ENCODE data around the gene ZNF202. TPM values are rescaled to one million over a fixed set of nuclear protein-coding genes. Genes with fewer than 3 reads are reported as not detected.

ZNF202 gene
- total and polyA plus RNA-seq, 7 donors, result 5.5 to 13.8 (median 8.0) TPM

DNA sequence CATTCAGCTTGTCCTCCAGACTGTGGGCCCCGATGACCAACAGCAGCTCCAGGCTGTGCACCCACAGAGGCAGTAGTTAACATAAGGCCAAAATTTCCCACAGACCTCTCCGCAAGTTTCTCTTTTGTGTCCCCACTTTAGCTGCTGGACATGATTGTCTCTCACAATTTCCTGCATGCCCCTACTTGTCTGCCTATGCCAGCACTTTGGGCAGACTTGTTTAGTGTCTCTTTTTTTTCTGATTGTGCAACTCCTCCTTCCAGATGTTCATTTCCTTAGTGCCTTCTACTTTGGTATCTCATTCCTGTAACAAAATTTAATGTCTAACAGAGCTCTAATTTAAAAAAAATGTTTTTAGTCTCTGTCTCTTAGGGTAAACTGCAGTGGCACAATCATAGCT, 63.2 kb downstream of the ZNF202 start:
- Histone ChIP-seq H3K27ac (no peak overlapping the region), H3K9me3 (no peaks in the 10 kb centered on the region), H3K4me1 (no peaks in the 10 kb centered on the region), H3K27me3 (ENCODE audit: insufficient read depth in 3 of 3, low read length in 2 of 3) (no peaks in the 10 kb centered on the region), H3K36me3 (ENCODE audit: insufficient read depth in 1 of 2, low read depth in 1 of 2) (no peaks in the 10 kb centered on the region), H3K4me3 (no peak overlapping the region)
- ATAC-seq (no peak), DNase-seq (no peak)
- WGBS, 3 donors, result 92 to 98% (median 92%) methylated on average over 2 of the region's 2 CpGs
- TF ChIP-seq, protein P1, sequence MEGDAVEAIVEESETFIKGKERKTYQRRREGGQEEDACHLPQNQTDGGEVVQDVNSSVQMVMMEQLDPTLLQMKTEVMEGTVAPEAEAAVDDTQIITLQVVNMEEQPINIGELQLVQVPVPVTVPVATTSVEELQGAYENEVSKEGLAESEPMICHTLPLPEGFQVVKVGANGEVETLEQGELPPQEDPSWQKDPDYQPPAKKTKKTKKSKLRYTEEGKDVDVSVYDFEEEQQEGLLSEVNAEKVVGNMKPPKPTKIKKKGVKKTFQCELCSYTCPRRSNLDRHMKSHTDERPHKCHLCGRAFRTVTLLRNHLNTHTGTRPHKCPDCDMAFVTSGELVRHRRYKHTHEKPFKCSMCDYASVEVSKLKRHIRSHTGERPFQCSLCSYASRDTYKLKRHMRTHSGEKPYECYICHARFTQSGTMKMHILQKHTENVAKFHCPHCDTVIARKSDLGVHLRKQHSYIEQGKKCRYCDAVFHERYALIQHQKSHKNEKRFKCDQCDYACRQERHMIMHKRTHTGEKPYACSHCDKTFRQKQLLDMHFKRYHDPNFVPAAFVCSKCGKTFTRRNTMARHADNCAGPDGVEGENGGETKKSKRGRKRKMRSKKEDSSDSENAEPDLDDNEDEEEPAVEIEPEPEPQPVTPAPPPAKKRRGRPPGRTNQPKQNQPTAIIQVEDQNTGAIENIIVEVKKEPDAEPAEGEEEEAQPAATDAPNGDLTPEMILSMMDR (IDR thresholded peaks at IDR 0.05), result no peak
- intact Hi-C loops (cut with DNase I), result no loop called here

DNA sequence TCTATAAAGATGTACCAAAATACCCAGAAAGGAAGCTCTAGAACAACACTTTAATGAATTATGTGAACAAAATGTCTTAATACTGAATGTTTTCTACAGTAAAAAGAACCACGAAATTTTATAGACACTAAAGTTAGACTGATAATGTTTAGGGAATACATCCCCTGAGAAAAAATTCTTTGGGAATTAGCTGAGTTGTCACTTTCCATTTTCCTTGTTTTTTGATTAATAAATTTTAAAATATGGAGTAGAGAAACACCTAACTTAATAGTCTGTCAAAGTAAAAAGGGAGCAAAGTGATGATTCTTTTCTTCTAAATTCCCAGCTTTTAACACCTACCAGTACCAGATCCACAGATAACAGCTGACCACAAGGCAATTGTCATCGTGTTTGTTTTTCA, 64.0 kb downstream of the ZNF202 start:
- Histone ChIP-seq H3K27ac (no peak overlapping the region), H3K27me3 (ENCODE audit: insufficient read depth in 3 of 3, low read length in 2 of 3) (no peaks in the 10 kb centered on the region), H3K9me3 (no peaks in the 10 kb centered on the region), H3K4me1 (no peaks in the 10 kb centered on the region), H3K36me3 (ENCODE audit: insufficient read depth in 1 of 2, low read depth in 1 of 2) (no peaks in the 10 kb centered on the region), H3K4me3 (no peak overlapping the region)
- ATAC-seq (no peak), DNase-seq (no peak)
- TF ChIP-seq, protein P1 (IDR thresholded peaks at IDR 0.05), result no peak
- 76 to 81% (median 80%) methylated on average over 2 of the region's 2 CpGs for WGBS, 3 donors
- intact Hi-C loops (cut with DNase I), result no loop called here

- Histone ChIP-seq H3K4me1 (no peaks in the 10 kb centered on the region), H3K9me3 (no peaks in the 10 kb centered on the region), H3K4me3 (no peak overlapping the region), H3K36me3 (ENCODE audit: insufficient read depth in 1 of 2, low read depth in 1 of 2) (no peaks in the 10 kb centered on the region), H3K27me3 (ENCODE audit: insufficient read depth in 3 of 3, low read length in 2 of 3) (no peaks in the 10 kb centered on the region), H3K27ac (no peak overlapping the region)
- DNase-seq, result no peak
- WGBS, 3 donors, result 49 to 80% (median 50%) methylated on average over 2 of the region's 2 CpGs
- intact Hi-C loops (cut with DNase I), result no loop called here
- no peak for ATAC-seq
- TF ChIP-seq, protein P1 (IDR thresholded peaks at IDR 0.05), result no peak
Observed at GRCh38 chr11:123674297-123674696, 67.2 kb downstream of the ZNF202 start.

Other genes with a start within 250 kb of the ZNF202 start
- 10 to 100 TPM; 11.1 to 69.0 (median 26.4) TPM for gene SCN3B, start 87.0 kb downstream of the ZNF202 start, total RNA-seq
- gene SCN3B, start 87.0 kb downstream of the ZNF202 start, polyA plus RNA-seq, result 10 to 100 TPM; 15.6 to 42.1 (median 17.2) TPM
- gene OR6X1, start 12.9 kb upstream of the ZNF202 start, total RNA-seq, result not detected
- gene OR6X1, start 12.9 kb upstream of the ZNF202 start, polyA plus RNA-seq, result not detected
- gene OR6M1, start 64.7 kb upstream of the ZNF202 start, total RNA-seq, result not detected
- gene OR6M1, start 64.7 kb upstream of the ZNF202 start, polyA plus RNA-seq, result not detected
- gene TMEM225, start 144.0 kb upstream of the ZNF202 start, total RNA-seq, result not detected
- gene TMEM225, start 144.0 kb upstream of the ZNF202 start, polyA plus RNA-seq, result not detected
- gene OR8D4, start 160.5 kb upstream of the ZNF202 start, total RNA-seq, result not detected
- gene OR8D4, start 160.5 kb upstream of the ZNF202 start, polyA plus RNA-seq, result not detected
- gene OR4D5, start 198.0 kb upstream of the ZNF202 start, total RNA-seq, result not detected
- gene OR4D5, start 198.0 kb upstream of the ZNF202 start, polyA plus RNA-seq, result not detected
- gene OR6T1, start 202.2 kb upstream of the ZNF202 start, total RNA-seq, result not detected
- gene OR6T1, start 202.2 kb upstream of the ZNF202 start, polyA plus RNA-seq, result not detected
- gene OR10S1, start 236.1 kb upstream of the ZNF202 start, total RNA-seq, result not detected
- gene OR10S1, start 236.1 kb upstream of the ZNF202 start, polyA plus RNA-seq, result not detected

All from psoas muscle (tissue), 8 donors.